KG1 (cell line): ENCODE results near the gene POU3F4.

ENCODE experiments used
- DNase-seq: peaks from one replicate; lab custom pipeline; 2025; lab: John Stamatoyannopoulos, UW

The POU3F4 gene

DNA sequence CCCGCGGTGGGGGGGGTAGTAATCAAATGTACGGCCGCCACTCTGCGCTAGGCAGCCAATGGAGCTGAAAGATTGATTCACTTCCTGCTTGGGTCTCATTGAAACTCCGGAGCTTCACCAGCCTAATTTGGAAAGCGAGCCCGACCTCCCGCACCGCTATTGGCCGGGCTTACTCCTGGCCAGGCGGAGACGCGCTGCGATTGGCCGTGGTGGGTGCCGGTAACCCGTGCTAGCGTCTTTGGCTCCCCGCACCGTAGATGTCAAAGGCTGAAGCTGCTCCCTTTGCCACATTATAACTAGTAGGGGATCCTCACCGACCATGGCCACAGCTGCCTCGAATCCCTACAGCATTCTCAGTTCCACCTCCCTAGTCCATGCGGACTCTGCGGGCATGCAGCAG is at the start of gene POU3F4:
Gene POU3F4, plus strand, starts transcription at position 285 of the 400 bp plus-strand sequence. Its CDS starts 35 bp downstream, at position 320.
- DNase-seq: no peak

GRCh38 chrX:83469551-83469950 is 38.5 kb upstream of the POU3F4 start:
- no peak for DNase-seq

GRCh38 chrX:83495898-83496297 is 12.2 kb upstream of the POU3F4 start:
- DNase-seq: no peak

DNA sequence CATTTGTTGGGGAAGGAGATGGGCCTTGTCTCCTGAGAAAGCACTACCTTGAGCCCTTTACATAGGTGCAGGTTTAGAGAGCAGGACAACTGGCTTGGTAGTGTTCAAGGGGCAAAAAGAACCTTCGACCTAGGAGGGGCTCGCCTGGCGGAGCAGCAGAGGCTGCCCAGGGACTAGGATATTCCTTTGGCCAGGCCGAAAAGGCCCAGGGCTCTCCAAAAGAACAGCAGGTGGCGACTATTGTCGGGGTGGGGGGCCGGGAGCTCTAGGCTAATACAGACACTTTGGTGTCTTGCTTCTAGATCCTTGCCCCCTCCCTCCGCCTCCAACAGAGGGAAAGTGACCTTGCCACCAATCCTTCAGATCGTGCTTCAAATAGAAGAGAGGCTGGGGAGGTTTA is 7.1 kb upstream of the POU3F4 start:
- DNase-seq: no peak

DNA sequence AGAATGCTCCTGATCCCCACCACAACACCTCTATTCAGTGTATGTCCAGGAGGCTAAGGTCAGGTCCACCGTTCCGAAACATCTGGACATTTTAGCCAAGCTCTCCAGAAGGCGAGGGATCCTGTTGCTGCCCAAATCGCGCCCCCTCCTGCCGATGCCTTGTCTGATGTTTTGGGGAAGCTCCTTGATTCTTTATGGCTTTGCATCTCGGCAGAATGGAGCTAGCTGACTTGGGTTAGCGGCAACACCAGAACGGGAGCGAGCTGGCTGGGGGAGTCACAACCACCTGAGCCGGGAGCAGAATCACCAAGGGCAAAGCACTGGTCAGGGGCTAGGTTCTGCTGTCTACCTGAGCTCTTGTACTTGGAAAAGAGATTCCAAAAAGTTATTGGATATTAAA is 6.6 kb upstream of the POU3F4 start:
- no peak for DNase-seq

DNA sequence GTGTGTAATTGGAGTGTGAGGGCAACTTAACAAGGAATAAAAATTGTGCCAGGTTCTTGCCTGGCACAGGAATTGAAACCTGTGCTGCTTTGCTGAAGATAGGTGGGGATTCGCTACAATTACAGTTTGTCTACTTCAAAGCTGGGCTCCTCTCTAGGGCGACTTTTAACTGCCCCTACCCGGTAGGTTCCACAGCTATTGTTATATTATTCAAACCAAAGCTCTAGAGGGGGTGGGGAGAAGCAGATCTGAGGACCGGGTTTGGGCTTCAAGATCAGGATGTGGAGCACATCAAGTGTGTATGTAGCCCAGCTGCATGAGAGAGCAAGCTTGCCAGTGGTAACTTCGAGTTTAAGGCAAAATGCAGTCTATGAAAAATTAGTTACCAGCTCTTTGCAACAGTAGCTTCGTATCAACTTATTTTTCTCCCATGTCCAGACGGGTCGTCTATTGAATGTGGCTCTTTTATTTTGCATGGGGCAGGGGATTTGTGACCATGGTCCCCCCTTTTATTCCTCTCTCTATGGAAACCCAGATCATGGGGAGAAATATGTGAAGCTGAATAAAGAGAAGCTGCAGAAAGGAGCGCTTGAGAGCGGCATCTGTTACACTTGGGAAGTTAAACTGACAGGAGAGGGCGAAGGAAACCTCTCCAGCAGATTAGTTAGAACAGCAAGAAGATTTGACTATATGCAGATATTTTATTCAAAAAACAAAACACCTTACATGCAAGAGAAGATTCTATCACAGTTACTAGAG is 3.2 kb upstream of the POU3F4 start:
- DNase-seq: no peak

GRCh38 chrX:83508526-83509253 is 600 bp downstream of the POU3F4 start:
- no peak for DNase-seq

DNA sequence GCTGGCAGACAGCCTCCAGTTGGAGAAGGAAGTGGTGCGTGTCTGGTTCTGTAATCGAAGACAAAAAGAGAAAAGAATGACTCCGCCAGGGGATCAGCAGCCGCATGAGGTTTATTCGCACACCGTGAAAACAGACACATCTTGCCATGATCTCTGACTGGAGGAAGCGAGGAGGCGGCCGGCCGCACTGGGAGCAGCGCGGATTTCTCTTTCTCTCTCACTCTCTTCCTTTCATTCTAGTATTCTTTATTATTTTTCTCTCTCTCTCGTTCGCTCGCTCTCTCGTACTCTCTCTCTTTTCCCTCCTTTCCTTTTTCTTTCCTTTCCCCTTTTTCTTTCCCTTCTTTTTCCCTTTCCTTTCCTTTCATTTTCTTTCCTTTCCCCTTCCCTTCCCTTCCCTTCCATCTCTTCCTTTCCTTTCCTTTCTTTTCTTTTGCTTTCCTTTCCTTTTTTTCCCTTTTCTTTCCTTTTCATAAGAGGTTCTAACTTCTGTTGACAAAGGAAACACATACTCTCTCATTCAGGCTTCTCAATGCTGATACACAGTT is 1.2 kb downstream of the POU3F4 start:
- DNase-seq: no peak

GRCh38 chrX:83510510-83511062 is 2.5 kb downstream of the POU3F4 start:
- no peak for DNase-seq

- DNase-seq: no peak
Measured at GRCh38 chrX:83511208-83511607, 3.1 kb downstream of the POU3F4 start.

- no peak for DNase-seq
Measured at GRCh38 chrX:83512111-83512510, 4.0 kb downstream of the POU3F4 start.

DNA sequence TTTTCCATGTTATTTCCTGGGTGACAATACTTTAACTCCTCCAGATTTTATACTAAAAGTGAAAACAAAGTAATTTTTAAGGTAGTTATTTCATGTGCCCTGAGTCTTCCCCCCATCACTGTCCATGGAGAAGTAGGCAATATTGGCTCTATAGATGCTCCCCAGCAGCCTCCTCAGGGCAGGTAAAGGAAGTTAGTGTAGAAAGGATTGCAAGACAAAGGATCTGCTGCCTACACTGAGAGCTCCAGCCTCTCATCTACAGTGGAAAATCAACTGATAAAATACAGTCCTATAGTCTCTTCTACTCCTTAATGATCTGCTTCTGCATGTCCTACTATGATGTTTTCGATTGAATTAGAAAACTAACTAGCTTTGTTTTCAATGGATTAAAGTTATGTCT is 8.5 kb downstream of the POU3F4 start:
- no peak for DNase-seq

- DNase-seq: no peak
Measured at GRCh38 chrX:83521905-83522304, 13.8 kb downstream of the POU3F4 start.

DNA sequence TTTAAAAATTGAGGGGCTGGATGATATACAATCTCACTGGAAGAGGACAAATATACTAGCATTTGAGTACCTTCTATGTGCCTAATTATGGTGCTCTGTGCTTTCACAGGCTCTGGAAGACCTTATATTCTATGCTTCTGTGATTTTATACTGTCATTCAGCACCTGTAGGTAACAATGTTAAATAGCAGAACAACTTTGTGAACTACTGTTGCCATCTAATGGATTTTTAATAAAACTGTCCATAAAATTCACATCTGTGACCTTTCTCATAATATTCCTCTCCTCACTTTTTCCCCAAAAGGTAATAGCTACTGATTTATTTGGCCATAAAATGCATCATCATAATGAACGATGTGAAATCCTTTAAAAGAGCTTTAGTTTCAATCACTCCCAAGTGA is 21.9 kb downstream of the POU3F4 start:
- DNase-seq: no peak

DNA sequence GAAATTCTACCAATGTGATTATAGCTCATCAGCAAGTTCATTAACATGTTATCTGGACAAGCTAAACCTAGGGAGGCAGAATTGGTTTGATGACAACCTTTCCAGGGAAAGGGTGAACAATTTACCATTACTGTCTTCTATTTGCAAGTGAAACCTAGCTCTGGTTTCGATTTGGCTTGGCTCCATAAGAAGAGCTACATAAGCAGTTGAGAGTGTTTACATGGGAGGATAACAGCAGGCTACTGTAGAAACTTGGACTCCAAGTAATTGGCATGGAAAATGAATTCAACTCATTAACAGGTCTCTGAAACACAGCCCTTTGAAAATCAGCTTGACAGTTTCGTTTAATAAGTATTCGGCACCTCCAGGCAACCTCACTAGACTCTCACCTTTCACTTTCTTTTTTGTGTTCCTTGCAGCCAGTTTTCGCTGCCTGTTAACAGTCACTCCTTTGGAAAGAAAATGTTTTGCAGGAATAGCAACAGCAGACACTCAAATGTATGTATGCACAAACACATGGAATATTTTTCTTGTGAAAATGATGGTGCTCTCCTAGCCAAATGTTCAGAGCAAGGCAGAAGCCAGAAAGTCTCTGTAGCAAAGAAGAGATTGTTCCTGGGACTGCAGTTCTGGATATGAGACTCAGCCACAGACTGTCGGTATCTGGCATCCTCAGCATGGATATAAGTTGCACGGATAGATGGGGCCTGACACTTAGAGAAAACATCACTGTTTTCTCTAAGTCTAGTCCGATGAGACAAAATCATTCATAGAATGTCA is 27.5 kb downstream of the POU3F4 start:
- DNase-seq: no peak
